GM19397 (cell line): ENCODE data around the gene DLK2.
A peak's percentile ranks its signal among the peaks of the same experiment; 100 is the strongest.
"Not testable (repeated sequence)": the region's sequence is repeated elsewhere in the genome, so short reads cannot be mapped to it uniquely, and the experiment has no call there.

Experiments
- ATAC-seq: cut with Tn5 transposase; IDR thresholded peaks from one replicate; pipeline ENCODE4 v1.9.1; 2021; ENCODE audit warnings: mild to moderate bottlenecking, moderate library complexity; ENCODE audit not compliant: unreplicated experiment

Gene DLK2

DNA sequence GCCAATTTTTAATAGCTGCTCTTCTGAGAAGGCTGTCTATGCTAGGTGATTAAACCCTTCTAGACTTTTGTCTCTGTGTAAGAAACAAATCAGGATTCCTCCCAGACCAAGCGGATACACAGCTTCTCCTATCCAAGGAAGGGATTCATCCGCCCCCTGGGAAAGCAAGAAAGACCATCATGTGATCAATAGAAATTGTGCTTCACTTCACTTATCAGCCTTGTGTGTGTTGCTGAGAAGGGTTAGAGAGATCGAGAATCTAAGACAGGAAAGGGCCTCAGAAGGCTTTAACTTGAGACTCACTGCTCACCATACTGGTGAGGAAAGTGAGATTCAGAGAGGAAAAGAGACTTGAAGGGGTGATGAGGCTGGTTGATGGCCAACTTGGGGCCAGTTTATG, 26.5 kb downstream of the DLK2 start:
- ATAC-seq: no peak

DNA sequence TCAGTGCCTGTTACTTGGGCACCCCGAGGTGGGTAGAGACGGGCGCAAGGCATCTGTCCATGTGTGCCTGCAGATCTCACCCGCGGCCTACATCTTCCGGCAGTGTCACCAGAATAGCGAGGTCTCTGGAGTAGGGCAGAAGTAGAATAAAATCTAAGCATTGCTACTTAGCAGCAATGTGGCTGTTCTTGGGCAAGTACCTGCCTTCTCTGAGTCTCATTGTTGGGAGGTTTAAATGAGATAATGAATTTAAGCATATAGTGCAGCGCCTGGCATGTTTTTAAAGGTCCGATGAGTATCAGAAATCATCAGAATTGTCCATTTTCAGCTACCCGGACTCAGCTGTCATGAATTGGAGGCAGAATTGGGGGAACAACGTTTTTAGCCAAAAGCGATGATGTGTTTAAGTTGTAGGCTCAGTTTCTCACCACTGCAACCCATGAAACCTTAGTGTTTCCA, 27.2 kb downstream of the DLK2 start:
- no peak for ATAC-seq

GRCh38 chr6:43427406-43428111, 27.8 kb downstream of the DLK2 start, which contains the start of gene ABCC10:
Gene ABCC10, plus strand, starts transcription at chr6:43427541. Its CDS starts 438 bp downstream, at chr6:43427979.
- peak; percentile 89 for ATAC-seq

DNA sequence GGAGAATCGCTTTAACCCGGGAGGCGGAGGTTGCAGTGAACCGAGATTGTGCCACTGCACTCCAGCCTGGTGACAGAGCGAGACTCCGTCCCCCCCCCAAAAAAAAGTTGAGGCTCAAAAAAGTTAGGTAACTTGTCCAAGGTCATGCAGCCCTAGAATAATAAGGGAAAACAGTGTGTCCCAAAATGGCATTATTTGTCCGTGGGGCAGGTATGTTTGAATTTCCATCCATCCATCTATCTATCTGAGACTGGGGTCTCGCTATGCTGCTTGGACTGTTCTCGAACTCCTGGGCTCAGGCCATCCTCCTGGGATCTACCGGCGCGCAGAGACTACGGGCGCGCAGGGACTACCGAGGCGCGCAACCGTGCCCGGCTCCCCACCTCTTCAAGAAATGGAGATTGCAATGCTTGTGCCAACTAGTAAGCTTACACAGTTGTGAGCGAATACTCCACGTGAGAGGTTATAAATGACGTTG, 28.4 kb downstream of the DLK2 start:
- ATAC-seq: no peak

- not testable (repeated sequence) for ATAC-seq
Measured at GRCh38 chr6:43425083-43425482, 30.3 kb downstream of the DLK2 start.

DNA sequence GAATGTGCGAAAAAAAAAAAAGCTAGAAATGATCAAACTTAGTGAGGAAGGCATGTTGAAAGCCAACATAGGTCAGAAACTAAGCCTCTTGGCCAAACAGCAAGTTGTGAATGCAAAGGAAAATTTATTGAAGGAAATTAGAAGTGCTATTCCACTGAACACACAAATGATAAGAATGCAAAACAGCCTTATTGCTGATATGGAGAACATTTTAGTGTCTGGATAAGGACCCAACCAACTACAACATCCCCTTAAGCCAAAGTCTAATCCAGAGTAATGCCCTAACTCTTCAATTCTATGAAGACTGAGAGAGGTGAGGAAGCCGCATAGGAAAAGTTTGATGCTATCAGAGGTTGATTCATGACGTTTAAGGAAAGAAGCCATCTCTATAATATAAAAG, 33.5 kb downstream of the DLK2 start:
- ATAC-seq: no peak

DNA sequence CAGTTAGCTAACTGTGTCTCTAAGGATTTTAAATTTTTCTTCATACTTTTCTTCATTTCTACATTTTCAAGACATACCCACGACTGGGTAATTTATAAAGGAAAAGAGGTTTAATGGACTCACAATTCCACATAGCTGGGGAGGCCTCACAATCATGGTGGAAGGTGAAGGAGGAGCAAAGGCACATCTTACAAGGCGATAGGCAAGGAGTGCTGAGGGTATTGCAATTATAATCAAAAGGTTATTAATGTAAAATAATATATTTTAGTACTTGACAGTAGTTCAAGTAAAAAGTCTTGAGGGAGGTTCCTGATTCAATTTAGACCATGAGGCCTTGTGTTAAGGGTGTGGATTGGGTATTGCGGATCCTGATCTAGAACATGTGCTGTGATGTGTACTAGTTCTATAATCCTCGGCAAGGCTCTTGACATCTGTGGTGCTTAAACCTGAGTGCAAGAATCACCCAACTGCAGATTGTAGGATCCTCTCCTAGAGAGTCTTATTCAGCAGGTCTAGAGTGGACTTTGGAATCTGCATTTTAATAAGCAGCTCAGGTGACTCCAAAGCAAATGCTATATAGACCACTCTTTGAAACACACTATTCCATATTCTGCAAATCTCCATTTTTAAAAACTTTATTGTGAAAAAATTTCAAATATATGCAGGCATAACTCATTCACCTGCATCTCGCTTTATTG, 35.2 kb downstream of the DLK2 start:
- no peak for ATAC-seq

GRCh38 chr6:43416935-43417334, 38.4 kb downstream of the DLK2 start:
- ATAC-seq: no peak

GRCh38 chr6:43415275-43415674, 40.1 kb downstream of the DLK2 start:
- not testable (repeated sequence) for ATAC-seq

DNA sequence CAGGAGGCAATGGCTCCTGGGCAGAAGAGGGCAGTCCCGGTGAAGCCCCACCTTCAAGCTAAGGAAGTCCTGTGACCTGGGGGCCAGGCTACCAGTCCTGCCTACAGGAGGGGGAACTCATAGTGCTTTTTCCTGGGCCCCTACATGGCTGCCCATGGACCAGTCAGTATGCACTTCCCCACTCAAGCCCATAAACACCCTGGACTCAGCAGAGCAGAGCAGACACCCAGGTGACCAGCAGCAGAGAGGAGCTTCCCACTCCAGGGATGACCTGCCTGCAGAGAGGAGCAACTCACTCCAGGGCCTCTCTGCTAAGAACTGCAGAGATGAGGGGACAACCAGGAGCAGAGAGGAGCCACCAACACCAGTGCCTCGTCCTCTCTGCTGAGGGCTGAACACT, 42.3 kb downstream of the DLK2 start:
- no peak for ATAC-seq

DNA sequence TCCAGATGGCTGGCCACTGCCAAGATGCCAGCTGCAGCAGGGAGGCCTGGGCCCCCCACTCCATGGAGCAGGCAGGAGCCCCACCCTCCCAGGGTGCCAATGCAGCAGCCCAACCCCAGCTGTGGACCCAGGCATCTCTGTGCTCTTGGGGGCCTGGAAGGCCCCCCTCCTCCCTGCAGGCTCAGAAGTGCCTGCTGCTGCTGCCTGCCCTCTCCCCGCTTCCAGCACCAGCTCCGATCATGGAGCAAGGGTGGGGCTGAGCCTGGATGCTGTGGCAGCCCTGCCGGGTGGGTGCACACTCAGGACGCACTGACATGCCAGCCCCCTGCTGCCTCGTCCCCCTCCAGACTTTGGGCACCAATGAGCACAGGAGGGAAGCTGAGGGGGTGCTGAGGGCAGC, 42.8 kb downstream of the DLK2 start:
- ATAC-seq: no peak

DNA sequence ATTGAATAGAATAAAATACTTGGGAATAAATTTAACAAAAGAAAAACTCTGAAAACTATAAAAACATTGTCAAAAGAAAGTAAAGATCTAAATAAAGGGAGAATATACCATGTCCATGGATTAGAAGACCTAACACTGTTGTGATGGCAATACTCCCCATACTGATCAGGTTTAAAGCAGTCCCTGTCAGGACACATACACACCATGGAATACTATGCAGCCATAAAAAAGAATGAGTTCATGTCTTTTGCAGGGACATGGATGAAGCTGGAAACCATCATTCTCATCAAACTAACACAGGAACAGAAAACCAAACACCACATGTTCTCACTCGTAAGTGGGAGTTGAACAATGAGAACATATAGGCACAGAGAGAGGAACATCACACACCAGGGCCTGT, 44.6 kb downstream of the DLK2 start:
- not testable (repeated sequence) for ATAC-seq

- ATAC-seq: no peak
Measured at GRCh38 chr6:43408259-43408658, 47.1 kb downstream of the DLK2 start.

- no peak for ATAC-seq
Measured at GRCh38 chr6:43407296-43407695, 48.1 kb downstream of the DLK2 start.

- ATAC-seq: no peak
Measured at GRCh38 chr6:43405354-43405753, 50.0 kb downstream of the DLK2 start.

GRCh38 chr6:43402820-43403219, 52.5 kb downstream of the DLK2 start:
- ATAC-seq: no peak

- ATAC-seq: no peak
Measured at GRCh38 chr6:43401730-43402129, 53.6 kb downstream of the DLK2 start.
